Karpas-422 (cell line): ENCODE measurements around the gene ISYNA1. TPM values are rescaled to one million over a fixed set of nuclear protein-coding genes. Genes with fewer than 3 reads are reported as not detected.

Source experiments
- DNase-seq: peaks from one replicate; pipeline ENCODE4 v3.0.0-alpha.2; 2015
- H2AFZ ChIP-seq: fragments of 200-600 bp; sonication (generic); 2 replicates; pipeline ENCODE4 v1.6.1; 2014; ENCODE audit warnings: antibody characterized with exemption, low read length, mixed read lengths
- H3K27ac ChIP-seq: fragments of 200-600 bp; sonication (generic); 2 replicates; pipeline ENCODE4 v1.5.1; 2014; ENCODE audit warnings: mild to moderate bottlenecking, low read length, moderate library complexity
- H3K27me3 ChIP-seq: fragments of 200-600 bp; sonication (generic); 2 replicates; pipeline ENCODE4 v1.6.1; 2014; ENCODE audit warnings: low read length, mixed read lengths
- H3K36me3 ChIP-seq: fragments of 200-600 bp; sonication (generic); 2 replicates; pipeline ENCODE4 v1.6.1; 2014; ENCODE audit warnings: low read length, mixed read lengths; ENCODE audit not compliant: insufficient read depth
- H3K4me1 ChIP-seq: fragments of 200-600 bp; sonication (generic); 2 replicates; pipeline ENCODE4 v1.6.1; 2014; ENCODE audit warnings: mild to moderate bottlenecking, low read length, mixed read lengths
- H3K4me2 ChIP-seq: fragments of 200-600 bp; sonication (generic); 2 replicates; pipeline ENCODE4 v1.6.1; 2014; ENCODE audit warnings: low read length, low read depth, mild to moderate bottlenecking; ENCODE audit not compliant: poor library complexity, severe bottlenecking
- H3K4me3 ChIP-seq: fragments of 200-600 bp; sonication (generic); 2 replicates; pipeline ENCODE4 v1.5.1; 2014; ENCODE audit warnings: mild to moderate bottlenecking, antibody characterized with exemption, low read length, mixed read lengths
- H3K79me2 ChIP-seq: fragments of 200-600 bp; sonication (generic); 2 replicates; pipeline ENCODE4 v1.6.1; 2014; ENCODE audit warnings: mild to moderate bottlenecking, low read length, mixed read lengths
- H3K9ac ChIP-seq: fragments of 200-600 bp; sonication (generic); 2 replicates; pipeline ENCODE4 v1.6.0; 2014; ENCODE audit warnings: low read length
- H3K9me2 ChIP-seq: fragments of 200-600 bp; sonication (generic), shearing (Covaris generic); replicated peaks from 2 replicates; pipeline ENCODE4 v1.6.0; 2014; ENCODE audit warnings: mild to moderate bottlenecking, low read length, moderate library complexity; ENCODE audit not compliant: insufficient read depth
- H3K9me3 ChIP-seq: fragments of 300-700, 200-600 bp; sonication (generic); 2 replicates; pipeline ENCODE4 v1.6.1; 2014; ENCODE audit warnings: low read length, mixed read lengths
- H4K20me1 ChIP-seq: fragments of 200-600 bp; sonication (generic); 2 replicates; pipeline ENCODE4 v1.6.1; 2014; ENCODE audit warnings: mild to moderate bottlenecking, antibody characterized with exemption, low read length, low read depth; ENCODE audit not compliant: insufficient read depth
- total RNA-seq: library from RNA; depleted of rRNA; stranded (reverse); fragments of >200 nt; shearing (Covaris generic); gene quantifications from 2 replicates; pipeline ENCODE4 v1.2.3, GENCODE V29; 2014; ENCODE audit warnings: low replicate concordance

ISYNA1 gene
- total RNA-seq, 1 experiment from 2014 or later, result 10.0 TPM

- Histone ChIP-seq H3K36me3 (no peaks in the 10 kb centered on the region), H3K9me2 (no peaks in the 10 kb centered on the region), H3K27me3 (no peaks in the 10 kb centered on the region; the same call in 1 of the 2 replicates), H2AFZ (no peak overlapping the region), H3K9me3 (no peaks in the 10 kb centered on the region), H3K4me1 (peaks cover 21% of the 10 kb centered on the region), H4K20me1 (no peaks in the 10 kb centered on the region; the same call in 1 of the 2 replicates), H3K4me3 (peak overlapping the region; percentile 38; the same call in 1 of the 2 replicates), H3K4me2 (peak overlapping the region; percentile 41), H3K79me2 (no peaks in the 10 kb centered on the region), H3K9ac (peak overlapping the region; percentile 30; the same call in 1 of the 2 replicates), H3K27ac (no peak overlapping the region)
- no peak for DNase-seq
Measured at GRCh38 chr19:18388960-18389725, 48.8 kb downstream of the ISYNA1 start.

GRCh38 chr19:18388100-18388959, 49.6 kb downstream of the ISYNA1 start:
- H3K27me3 ChIP-seq, result no peaks in the 10 kb centered on the region; the same call in 1 of the 2 replicates
- H3K27ac ChIP-seq, result no peak overlapping the region
- H3K9me2 ChIP-seq, result no peaks in the 10 kb centered on the region
- no peaks in the 10 kb centered on the region for H3K9me3 ChIP-seq
- peak overlapping the region; percentile 30; the same call in 1 of the 2 replicates for H3K9ac ChIP-seq
- H4K20me1 ChIP-seq, result no peaks in the 10 kb centered on the region
- DNase-seq, result peak; percentile 94
- H3K4me3 ChIP-seq, result peak overlapping the region; percentile 38; the same call in 1 of the 2 replicates
- H3K4me1 ChIP-seq, result peaks cover 17% of the 10 kb centered on the region
- no peak overlapping the region for H2AFZ ChIP-seq
- no peaks in the 10 kb centered on the region for H3K79me2 ChIP-seq
- peak overlapping the region; percentile 41 for H3K4me2 ChIP-seq
- no peaks in the 10 kb centered on the region for H3K36me3 ChIP-seq

DNA sequence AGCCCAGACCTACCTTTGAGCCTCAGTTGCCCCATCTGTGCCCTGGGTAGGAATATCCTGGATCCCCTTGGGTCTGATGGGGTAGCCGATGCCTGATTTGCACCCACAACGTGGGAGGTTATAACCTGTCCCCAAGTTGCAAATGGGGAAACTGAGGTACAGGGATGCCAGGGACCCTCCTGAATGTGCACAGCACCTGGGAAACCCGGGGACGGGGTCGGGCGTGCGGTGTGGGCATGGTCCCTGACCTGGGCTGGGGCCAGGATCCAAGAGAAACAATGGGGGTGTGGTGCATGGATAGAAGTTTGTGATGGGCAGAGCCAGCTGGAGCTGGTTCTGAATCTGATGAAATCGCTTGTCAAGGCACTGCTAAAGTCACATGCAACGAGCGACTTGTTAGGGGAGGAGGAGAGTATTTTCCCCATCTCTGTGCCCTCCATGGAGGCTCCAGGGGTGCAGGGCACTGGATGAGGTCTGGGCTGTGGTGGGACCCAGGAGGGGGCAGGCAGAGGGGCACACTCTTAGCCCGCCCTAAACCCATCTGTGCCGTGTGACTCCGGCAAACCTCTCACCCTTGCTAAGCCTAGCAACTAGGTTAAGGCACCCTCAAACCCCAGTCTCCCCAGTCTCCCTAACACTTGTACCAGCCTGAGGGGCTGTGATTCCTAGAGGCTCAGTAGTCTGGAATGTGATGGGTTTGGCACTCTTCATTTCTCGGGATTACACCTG, 51.2 kb downstream of the ISYNA1 start:
- Histone ChIP-seq H2AFZ (no peak overlapping the region), H3K4me1 (peaks cover 7% of the 10 kb centered on the region), H3K79me2 (no peaks in the 10 kb centered on the region), H3K27ac (no peak overlapping the region), H3K9me2 (no peaks in the 10 kb centered on the region), H3K4me3 (no peak overlapping the region), H3K9me3 (no peaks in the 10 kb centered on the region), H3K27me3 (no peaks in the 10 kb centered on the region; the same call in 1 of the 2 replicates), H4K20me1 (no peaks in the 10 kb centered on the region), H3K4me2 (no peak overlapping the region), H3K9ac (no peak overlapping the region), H3K36me3 (no peaks in the 10 kb centered on the region)
- DNase-seq, result no peak

DNA sequence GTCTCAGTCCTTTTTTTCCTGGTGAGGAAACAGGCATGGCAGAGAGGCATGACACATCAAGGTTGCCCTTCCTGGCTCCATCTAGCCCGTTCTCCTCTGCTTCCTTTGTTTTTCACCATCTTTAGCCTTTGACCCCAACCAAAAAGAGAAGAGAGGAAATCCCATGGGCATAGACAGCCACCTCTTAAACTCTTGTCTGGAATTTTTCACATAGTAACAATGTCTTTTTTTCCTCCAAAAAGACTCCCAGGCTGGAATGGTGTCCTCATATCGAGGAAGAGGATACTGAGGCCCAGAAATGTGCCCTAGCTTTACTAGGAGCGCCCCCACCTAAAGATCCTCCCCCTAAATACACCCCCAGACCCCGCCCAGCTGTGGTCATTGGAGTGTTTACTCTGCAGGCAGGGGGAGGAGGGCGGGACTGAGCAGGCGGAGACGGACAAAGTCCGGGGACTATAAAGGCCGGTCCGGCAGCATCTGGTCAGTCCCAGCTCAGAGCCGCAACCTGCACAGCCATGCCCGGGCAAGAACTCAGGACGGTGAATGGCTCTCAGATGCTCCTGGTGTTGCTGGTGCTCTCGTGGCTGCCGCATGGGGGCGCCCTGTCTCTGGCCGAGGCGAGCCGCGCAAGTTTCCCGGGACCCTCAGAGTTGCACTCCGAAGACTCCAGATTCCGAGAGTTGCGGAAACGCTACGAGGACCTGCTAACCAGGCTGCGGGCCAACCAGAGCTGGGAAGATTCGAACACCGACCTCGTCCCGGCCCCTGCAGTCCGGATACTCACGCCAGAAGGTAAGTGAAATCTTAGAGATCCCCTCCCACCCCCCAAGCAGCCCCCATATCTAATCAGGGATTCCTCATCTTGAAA, 52.0 kb downstream of the ISYNA1 start, which contains the start of gene GDF15:
GDF15 (plus strand) TSS at position 484 of the 868 bp plus-strand sequence; CDS start at position 516, 32 bp downstream.
- no peak within 1 kb of the TSS for H3K9ac ChIP-seq
- no peaks in the 10 kb centered on the region for H3K9me2 ChIP-seq
- no peak within 1 kb of the TSS for H3K4me2 ChIP-seq
- H3K27me3 ChIP-seq, result no peaks in the 10 kb centered on the region; the same call in 1 of the 2 replicates
- H4K20me1 ChIP-seq, result no peaks in the 10 kb centered on the region
- H3K36me3 ChIP-seq, result no peaks in the 10 kb centered on the region
- peaks cover 7% of the 10 kb centered on the region for H3K4me1 ChIP-seq
- H3K79me2 ChIP-seq, result no peaks in the 10 kb centered on the region
- no peak within 1 kb of the TSS for H2AFZ ChIP-seq
- DNase-seq, result peak; percentile 65
- H3K4me3 ChIP-seq, result no peak within 1 kb of the TSS
- no peaks in the 10 kb centered on the region for H3K9me3 ChIP-seq
- H3K27ac ChIP-seq, result no peak within 1 kb of the TSS

DNA sequence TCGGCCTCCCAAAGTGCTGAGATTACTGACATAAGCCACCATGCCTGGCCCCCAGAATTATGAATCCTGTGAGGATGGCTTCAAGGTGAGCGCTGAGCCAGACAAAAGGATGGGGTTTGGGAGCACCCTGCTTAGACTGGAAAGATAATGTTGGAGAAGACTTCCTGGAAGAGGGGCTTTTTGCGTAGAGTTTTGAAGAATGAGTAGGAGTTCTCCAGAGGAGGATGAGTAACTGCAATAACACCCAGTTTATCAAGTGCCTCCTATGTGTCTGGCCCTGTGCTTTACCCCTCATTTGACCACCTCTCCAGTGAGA, 52.6 kb downstream of the ISYNA1 start:
- H3K9ac ChIP-seq, result no peak overlapping the region
- H3K9me2 ChIP-seq, result no peaks in the 10 kb centered on the region
- no peaks in the 10 kb centered on the region for H4K20me1 ChIP-seq
- H3K79me2 ChIP-seq, result no peaks in the 10 kb centered on the region
- H3K4me1 ChIP-seq, result peaks cover 7% of the 10 kb centered on the region
- H3K27ac ChIP-seq, result no peak overlapping the region
- DNase-seq, result no peak
- no peaks in the 10 kb centered on the region for H3K9me3 ChIP-seq
- no peaks in the 10 kb centered on the region; the same call in 1 of the 2 replicates for H3K27me3 ChIP-seq
- H3K4me2 ChIP-seq, result no peak overlapping the region
- no peak overlapping the region for H3K4me3 ChIP-seq
- no peak overlapping the region for H2AFZ ChIP-seq
- no peaks in the 10 kb centered on the region for H3K36me3 ChIP-seq

DNA sequence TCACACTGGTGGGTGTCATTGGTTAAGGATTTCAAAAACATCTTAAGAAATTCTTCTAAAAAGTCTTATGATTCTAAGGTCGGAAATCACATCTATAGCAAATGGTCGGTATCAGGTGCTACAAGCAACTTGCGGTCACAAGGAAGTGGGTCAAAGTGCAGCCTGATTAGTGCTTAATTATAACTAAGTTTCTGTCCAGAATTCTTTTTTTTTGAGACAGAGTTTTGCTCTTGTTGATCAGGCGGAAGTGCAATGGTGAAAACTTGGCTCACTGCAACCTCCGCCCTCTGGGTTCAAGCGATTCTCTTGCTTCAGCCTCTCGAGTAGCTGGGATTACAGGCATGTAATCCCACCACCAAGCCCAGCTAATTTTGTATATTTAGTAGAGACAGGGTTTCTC, 53.2 kb downstream of the ISYNA1 start:
- no peak overlapping the region for H2AFZ ChIP-seq
- DNase-seq, result no peak
- no peaks in the 10 kb centered on the region for H3K9me3 ChIP-seq
- no peak overlapping the region for H3K27ac ChIP-seq
- no peaks in the 10 kb centered on the region for H3K36me3 ChIP-seq
- no peak overlapping the region for H3K4me2 ChIP-seq
- no peaks in the 10 kb centered on the region for H4K20me1 ChIP-seq
- H3K4me3 ChIP-seq, result no peak overlapping the region
- peaks cover 7% of the 10 kb centered on the region for H3K4me1 ChIP-seq
- H3K79me2 ChIP-seq, result no peaks in the 10 kb centered on the region
- H3K9ac ChIP-seq, result no peak overlapping the region
- no peaks in the 10 kb centered on the region for H3K9me2 ChIP-seq
- no peaks in the 10 kb centered on the region; the same call in 1 of the 2 replicates for H3K27me3 ChIP-seq
